Measurements from ENCODE around the gene SAMD3.

The SAMD3 gene

DNA sequence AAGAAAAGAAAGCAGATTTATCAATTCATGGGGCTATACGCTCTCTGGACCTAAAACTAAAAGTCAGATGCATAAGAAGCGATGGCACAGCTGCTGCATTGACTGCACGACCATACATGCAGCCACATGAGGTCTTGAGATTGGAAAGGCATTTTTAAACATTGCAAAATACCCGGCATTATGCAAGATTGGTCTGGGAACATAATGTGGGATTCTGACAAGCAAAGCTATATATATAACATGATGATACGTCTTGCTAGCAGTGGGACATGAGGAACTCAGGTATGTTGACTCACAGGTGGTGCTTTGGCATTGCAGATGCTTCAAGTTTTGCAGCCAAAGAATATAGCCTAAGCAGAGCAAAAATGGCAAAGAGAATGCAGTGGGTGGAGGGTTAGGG, 55.1 kb downstream of the SAMD3 start:
- no peak for DNase-seq (ENCODE audit: low read depth, low spot score)
- no peak overlapping the region for H3K9ac ChIP-seq (ENCODE audit: insufficient read length)
- no peaks in the 10 kb centered on the region for H3K9me3 ChIP-seq (ENCODE audit: low read depth, low read length)
- no peak overlapping the region for H3K4me3 ChIP-seq
- H3K36me3 ChIP-seq (ENCODE audit: insufficient read depth, low read length), result no peaks in the 10 kb centered on the region
- H3K27ac ChIP-seq, result no peak overlapping the region
- no peak for TF ChIP-seq POLR2AphosphoS5 (IDR thresholded peaks at IDR 0.05; ENCODE audit: borderline replicate concordance, low read depth, low read length)
- TF ChIP-seq FOXP2 (optimal IDR thresholded peaks at IDR 0.05; ENCODE audit: control extremely low read depth, extremely low read length, insufficient read depth), result no peak
- no peak for TF ChIP-seq EZH2 (IDR thresholded peaks at IDR 0.05)

DNA sequence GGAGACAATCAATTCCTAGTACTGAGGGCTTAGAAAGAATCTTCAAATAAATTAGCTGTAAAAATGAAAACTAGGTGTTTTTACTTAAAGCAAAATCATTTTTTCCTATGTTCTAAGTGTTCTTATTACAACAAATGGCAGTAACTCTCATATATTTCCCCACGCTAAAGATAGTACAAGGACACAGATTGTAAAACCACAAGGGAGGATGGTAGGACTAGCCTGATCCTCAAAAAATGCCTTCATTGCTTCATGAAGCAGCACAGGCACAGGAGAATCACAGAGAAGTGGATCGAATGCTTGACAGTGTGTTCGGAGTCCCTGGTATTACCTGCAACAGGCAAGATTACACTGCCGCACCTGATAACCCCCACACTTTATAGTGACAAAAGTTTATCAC, 58.5 kb downstream of the SAMD3 start:
- no peak for TF ChIP-seq POLR2AphosphoS5 (IDR thresholded peaks at IDR 0.05; ENCODE audit: borderline replicate concordance, low read depth, low read length)
- TF ChIP-seq FOXP2 (optimal IDR thresholded peaks at IDR 0.05; ENCODE audit: control extremely low read depth, extremely low read length, insufficient read depth), result no peak
- TF ChIP-seq EZH2 (IDR thresholded peaks at IDR 0.05), result no peak
- DNase-seq (ENCODE audit: low read depth, low spot score), result no peak
- Histone ChIP-seq H3K9ac (ENCODE audit: insufficient read length) (no peak overlapping the region), H3K36me3 (ENCODE audit: insufficient read depth, low read length) (no peaks in the 10 kb centered on the region), H3K9me3 (ENCODE audit: low read depth, low read length) (no peaks in the 10 kb centered on the region; the same call in 1 of the 2 replicates), H3K4me3 (no peak overlapping the region), H3K27ac (no peak overlapping the region)

DNA sequence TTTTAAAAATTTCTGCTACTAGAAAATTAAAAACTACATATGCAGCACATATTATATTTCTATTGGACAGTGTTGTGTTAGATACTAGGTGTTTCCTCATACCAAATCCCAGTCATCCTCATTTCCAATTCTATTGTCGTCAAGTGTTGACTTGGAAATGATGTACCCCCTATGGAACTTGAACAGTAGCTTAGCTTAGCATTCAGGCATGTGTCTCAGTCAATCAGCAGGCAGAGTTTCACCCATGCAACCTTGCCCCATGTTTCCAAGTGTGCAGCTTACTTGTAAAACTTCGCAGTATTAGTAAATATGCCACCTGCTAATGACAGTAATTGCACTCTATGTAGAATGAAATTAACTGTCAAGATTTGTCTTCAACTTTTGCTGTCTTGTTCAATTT, 59.5 kb downstream of the SAMD3 start:
- H3K36me3 ChIP-seq (ENCODE audit: insufficient read depth, low read length), result no peaks in the 10 kb centered on the region
- H3K9me3 ChIP-seq (ENCODE audit: low read depth, low read length), result peaks cover 4% of the 10 kb centered on the region; the same call in 1 of the 2 replicates
- H3K4me3 ChIP-seq, result no peak overlapping the region
- no peak for DNase-seq (ENCODE audit: low read depth, low spot score)
- no peak for TF ChIP-seq EZH2 (IDR thresholded peaks at IDR 0.05)
- TF ChIP-seq FOXP2 (optimal IDR thresholded peaks at IDR 0.05; ENCODE audit: control extremely low read depth, extremely low read length, insufficient read depth), result no peak
- TF ChIP-seq POLR2AphosphoS5 (IDR thresholded peaks at IDR 0.05; ENCODE audit: borderline replicate concordance, low read depth, low read length), result no peak
- no peak overlapping the region for H3K9ac ChIP-seq (ENCODE audit: insufficient read length)
- H3K27ac ChIP-seq, result no peak overlapping the region

DNA sequence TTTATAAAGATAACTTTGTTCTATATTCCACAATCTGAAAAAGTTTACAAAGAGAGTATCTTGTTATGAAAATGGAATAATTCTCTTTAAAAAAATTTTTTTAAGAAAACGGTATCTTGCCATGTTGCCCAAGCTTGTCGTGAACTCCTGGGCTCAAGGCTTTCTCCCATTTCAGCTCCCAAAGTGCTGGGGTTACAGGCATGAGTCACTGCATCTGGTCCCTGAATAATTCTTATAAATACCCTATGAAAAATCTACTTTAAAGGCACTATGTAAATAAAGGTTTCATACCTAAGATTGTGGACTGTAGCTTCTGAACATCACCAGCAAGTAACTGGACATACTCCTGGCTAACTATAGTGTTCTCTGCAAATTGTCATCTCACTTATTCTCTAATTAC, 60.3 kb downstream of the SAMD3 start:
- Histone ChIP-seq H3K9ac (ENCODE audit: insufficient read length) (no peak overlapping the region), H3K27ac (no peak overlapping the region), H3K4me3 (no peak overlapping the region), H3K36me3 (ENCODE audit: insufficient read depth, low read length) (no peaks in the 10 kb centered on the region), H3K9me3 (ENCODE audit: low read depth, low read length) (peaks cover 4% of the 10 kb centered on the region; the same call in 1 of the 2 replicates)
- TF ChIP-seq POLR2AphosphoS5 (IDR thresholded peaks at IDR 0.05; ENCODE audit: borderline replicate concordance, low read depth, low read length) (no peak), EZH2 (IDR thresholded peaks at IDR 0.05) (no peak), FOXP2 (optimal IDR thresholded peaks at IDR 0.05; ENCODE audit: control extremely low read depth, extremely low read length, insufficient read depth) (no peak)
- DNase-seq (ENCODE audit: low read depth, low spot score), result no peak

DNA sequence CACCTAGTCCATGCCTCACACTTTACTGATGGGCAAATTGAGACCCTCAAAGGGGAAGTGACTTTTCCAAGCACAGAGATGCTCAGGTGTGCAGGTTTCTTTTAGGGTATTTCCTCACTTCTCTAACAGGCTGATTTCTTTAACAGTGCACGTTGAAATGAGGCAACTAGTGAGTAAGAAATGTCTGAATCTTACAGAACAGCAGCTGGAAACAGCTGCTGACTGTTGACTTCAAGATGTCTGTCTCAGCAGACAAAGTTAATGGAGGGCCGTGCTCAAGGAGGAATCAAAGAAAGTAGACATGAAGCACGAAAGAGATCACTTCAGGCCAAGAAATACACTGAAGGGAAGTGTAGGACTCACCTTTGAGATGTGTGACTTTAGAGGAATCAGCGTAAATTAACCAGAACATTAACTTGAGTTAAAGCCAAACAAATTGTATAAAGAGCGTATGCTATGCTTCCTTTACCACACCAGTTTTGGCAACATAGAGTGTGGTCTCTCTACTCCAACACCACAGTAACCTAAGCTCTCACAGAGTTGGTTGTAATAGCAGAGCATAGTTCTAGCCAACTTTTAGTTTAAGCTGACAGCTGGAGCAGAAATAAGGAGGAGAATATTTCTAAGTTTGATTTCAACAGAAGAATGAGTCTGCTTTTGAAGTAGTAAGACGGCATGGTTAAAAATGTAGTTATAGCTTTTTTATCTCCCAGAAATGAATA, 60.9 kb downstream of the SAMD3 start:
- peaks cover 4% of the 10 kb centered on the region; the same call in 1 of the 2 replicates for H3K9me3 ChIP-seq (ENCODE audit: low read depth, low read length)
- H3K36me3 ChIP-seq (ENCODE audit: insufficient read depth, low read length), result no peaks in the 10 kb centered on the region
- no peak for DNase-seq (ENCODE audit: low read depth, low spot score)
- H3K4me3 ChIP-seq, result no peak overlapping the region
- no peak overlapping the region for H3K9ac ChIP-seq (ENCODE audit: insufficient read length)
- no peak overlapping the region for H3K27ac ChIP-seq
- TF ChIP-seq EZH2 (IDR thresholded peaks at IDR 0.05), result no peak
- TF ChIP-seq POLR2AphosphoS5 (IDR thresholded peaks at IDR 0.05; ENCODE audit: borderline replicate concordance, low read depth, low read length), result no peak
- TF ChIP-seq FOXP2 (optimal IDR thresholded peaks at IDR 0.05; ENCODE audit: control extremely low read depth, extremely low read length, insufficient read depth), result no peak

DNA sequence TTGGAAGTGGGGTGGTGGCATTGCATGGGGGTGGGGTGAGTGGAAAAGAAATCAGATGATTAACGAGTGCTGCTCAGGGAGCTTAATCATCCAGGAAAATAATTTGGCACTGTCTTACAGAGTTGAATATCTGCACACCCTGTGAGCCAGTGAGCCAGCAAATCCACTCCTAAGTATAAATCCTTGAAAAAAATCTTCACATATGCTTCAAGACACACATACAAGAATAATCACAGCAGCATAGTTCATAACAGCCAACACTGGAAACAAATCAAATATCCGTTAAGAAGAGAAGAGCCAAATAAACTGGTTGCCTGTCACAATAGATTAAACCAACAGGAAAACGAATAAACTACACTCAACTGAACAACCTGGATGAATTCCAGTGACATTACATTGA, 62.8 kb downstream of the SAMD3 start:
- Histone ChIP-seq H3K9ac (ENCODE audit: insufficient read length) (no peak overlapping the region), H3K4me3 (no peak overlapping the region), H3K27ac (no peak overlapping the region), H3K36me3 (ENCODE audit: insufficient read depth, low read length) (no peaks in the 10 kb centered on the region), H3K9me3 (ENCODE audit: low read depth, low read length) (peaks cover 4% of the 10 kb centered on the region; the same call in 1 of the 2 replicates)
- no peak for TF ChIP-seq EZH2 (IDR thresholded peaks at IDR 0.05)
- no peak for TF ChIP-seq FOXP2 (optimal IDR thresholded peaks at IDR 0.05; ENCODE audit: control extremely low read depth, extremely low read length, insufficient read depth)
- TF ChIP-seq POLR2AphosphoS5 (IDR thresholded peaks at IDR 0.05; ENCODE audit: borderline replicate concordance, low read depth, low read length), result no peak
- DNase-seq (ENCODE audit: low read depth, low spot score), result no peak

DNA sequence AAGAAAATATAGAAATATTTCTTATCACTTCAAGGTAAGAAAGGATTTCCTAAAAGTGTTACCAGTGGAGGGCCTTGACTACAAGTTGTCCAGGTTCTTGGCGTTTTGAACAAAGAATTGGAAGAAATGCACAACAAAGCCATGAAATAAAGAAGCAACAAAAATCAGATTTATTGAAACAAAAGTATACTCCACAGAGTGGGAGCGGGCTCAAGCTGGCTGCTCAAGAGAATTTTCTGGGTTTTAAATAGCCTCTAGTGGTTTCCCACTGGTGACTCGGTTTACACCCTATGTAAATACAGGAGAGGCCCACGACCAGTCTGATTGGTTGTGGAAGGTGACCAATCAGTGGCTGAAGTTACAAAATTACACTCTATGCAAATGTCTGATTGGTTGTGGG, 64.2 kb downstream of the SAMD3 start:
- Histone ChIP-seq H3K4me3 (no peak overlapping the region), H3K9me3 (ENCODE audit: low read depth, low read length) (peaks cover 4% of the 10 kb centered on the region; the same call in 1 of the 2 replicates), H3K9ac (ENCODE audit: insufficient read length) (no peak overlapping the region), H3K36me3 (ENCODE audit: insufficient read depth, low read length) (no peaks in the 10 kb centered on the region), H3K27ac (no peak overlapping the region)
- TF ChIP-seq EZH2 (IDR thresholded peaks at IDR 0.05) (no peak), FOXP2 (optimal IDR thresholded peaks at IDR 0.05; ENCODE audit: control extremely low read depth, extremely low read length, insufficient read depth) (no peak), POLR2AphosphoS5 (IDR thresholded peaks at IDR 0.05; ENCODE audit: borderline replicate concordance, low read depth, low read length) (no peak)
- no peak for DNase-seq (ENCODE audit: low read depth, low spot score)

DNA sequence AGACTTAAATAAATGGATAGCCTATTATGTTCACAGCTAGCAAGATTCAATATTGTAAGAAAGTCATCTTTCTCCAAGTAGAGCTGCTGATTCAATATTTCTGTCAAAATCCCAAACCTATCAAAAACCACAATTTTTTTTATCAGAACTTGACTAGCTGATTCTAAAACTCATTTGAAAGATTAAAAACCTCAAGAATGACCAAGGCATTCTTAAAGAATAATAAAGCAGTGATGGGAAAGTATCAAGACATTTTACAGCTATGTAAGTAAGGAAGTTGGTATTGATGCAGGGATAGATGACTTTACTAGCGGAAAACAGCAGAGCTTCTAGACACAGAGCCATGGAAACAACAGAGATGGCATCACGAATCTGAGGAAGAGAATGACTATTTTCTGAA, 64.7 kb downstream of the SAMD3 start:
- Histone ChIP-seq H3K36me3 (ENCODE audit: insufficient read depth, low read length) (no peaks in the 10 kb centered on the region), H3K27ac (no peak overlapping the region), H3K9me3 (ENCODE audit: low read depth, low read length) (peaks cover 4% of the 10 kb centered on the region; the same call in 1 of the 2 replicates), H3K9ac (ENCODE audit: insufficient read length) (no peak overlapping the region), H3K4me3 (no peak overlapping the region)
- DNase-seq (ENCODE audit: low read depth, low spot score), result no peak
- no peak for TF ChIP-seq POLR2AphosphoS5 (IDR thresholded peaks at IDR 0.05; ENCODE audit: borderline replicate concordance, low read depth, low read length)
- TF ChIP-seq FOXP2 (optimal IDR thresholded peaks at IDR 0.05; ENCODE audit: control extremely low read depth, extremely low read length, insufficient read depth), result no peak
- TF ChIP-seq EZH2 (IDR thresholded peaks at IDR 0.05), result no peak

Measured in SK-N-MC (cell line).